GM18868 (cell line): ENCODE data around the gene COL13A1.

Experiments
- ATAC-seq: cut with Tn5 transposase; IDR thresholded peaks from one replicate; pipeline ENCODE4 v1.9.1; 2021; ENCODE audit warnings: mild to moderate bottlenecking, moderate library complexity; ENCODE audit not compliant: unreplicated experiment

COL13A1 gene

DNA sequence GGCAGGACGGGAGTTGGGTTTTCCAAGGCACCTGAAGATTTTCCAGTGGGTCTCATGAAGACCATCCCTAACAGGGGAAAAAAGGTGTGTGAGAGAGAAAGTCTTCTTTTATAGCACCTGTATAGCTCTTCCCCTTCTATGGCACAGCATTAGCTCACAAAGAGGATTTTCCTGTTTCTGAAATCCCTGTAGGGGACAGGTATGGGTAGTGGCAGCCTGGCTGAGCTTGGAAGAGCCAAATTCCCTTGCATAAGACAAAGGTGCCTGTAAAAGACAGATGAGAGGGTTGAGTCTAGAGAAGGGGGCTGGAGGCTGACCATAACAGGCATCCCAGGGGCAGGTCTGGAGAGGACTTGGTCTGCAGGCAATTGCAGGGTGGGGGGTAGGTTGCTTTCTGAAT lies 63.7 kb downstream of the COL13A1 start:
- no peak for ATAC-seq

- ATAC-seq, result no peak
Observed at GRCh38 chr10:69866246-69866687, 64.6 kb downstream of the COL13A1 start.

GRCh38 chr10:69866688-69867461 lies 65.2 kb downstream of the COL13A1 start:
- no peak for ATAC-seq

DNA sequence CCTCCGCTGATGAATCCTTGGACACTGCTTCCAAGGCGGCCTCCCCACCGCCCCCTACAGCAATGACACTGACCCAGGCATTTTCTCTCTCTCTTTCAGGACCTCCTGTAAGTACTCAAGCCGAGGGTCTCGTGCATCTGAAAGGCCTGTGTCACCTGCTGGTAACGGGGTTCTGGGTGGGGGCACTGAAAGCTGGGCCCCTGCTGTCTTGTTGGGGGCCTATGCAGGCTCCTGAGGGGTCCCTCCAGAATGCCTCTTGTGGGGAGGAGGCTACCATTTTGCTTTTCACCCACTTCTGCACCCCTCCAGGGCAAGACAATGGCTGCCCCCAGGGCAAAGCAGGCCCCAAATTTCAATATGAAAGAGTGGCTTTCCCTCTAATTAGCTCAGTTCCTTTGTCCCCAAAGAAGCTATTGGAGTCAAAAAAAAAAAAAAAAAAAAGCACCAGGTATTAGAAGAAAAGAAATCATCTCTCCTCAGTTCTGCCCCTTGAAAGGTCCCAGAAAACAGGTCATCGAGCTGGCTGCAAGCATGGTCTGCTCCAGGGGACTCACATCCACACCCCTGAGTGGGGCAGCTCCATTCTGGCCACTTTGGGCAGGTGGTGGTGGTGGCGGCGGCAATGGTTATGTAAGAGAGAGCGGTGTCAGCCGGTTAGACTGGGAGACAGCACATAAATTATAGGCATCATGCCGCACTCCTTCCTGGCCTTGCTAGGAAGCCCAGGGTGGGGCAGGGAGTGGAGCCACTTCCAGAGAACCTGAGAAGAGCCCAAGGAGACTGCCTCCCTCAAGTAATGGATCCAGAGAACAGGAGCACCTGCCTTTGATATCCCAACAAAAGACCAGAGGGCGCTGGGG lies 66.2 kb downstream of the COL13A1 start:
- ATAC-seq, result no peak

GRCh38 chr10:69868821-69869220 lies 67.1 kb downstream of the COL13A1 start:
- no peak for ATAC-seq

DNA sequence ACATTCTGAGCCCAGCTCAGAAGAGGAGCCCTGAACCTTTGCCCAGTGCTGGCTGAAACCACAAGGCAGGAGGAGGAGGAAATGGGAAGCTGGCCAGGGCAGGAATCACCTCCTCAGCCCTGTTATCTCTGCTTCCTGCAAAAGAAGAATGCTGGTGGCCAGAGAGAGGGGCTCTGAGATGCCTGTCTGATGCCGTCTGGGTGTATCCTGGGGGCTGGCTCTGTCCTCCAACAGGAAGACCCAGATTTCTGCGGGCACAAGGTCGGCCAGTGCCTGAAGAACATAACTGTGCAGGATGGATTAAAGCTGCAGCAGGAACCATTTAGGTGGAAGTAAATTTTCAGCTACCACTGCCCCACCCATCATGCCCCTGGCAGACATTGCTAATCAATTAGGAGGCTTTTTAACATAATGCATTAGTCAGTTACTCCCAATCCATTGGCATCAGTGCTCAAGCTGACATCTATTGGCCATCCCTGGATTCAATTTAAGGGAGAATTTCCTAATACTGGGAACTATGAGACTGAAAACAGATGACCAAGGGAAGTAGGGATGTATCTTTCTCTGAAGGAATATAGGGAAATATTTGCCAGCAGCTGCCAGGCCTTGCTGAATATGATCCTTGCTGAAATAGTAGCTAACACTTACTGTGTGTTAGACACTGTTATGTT lies 67.7 kb downstream of the COL13A1 start:
- no peak for ATAC-seq

DNA sequence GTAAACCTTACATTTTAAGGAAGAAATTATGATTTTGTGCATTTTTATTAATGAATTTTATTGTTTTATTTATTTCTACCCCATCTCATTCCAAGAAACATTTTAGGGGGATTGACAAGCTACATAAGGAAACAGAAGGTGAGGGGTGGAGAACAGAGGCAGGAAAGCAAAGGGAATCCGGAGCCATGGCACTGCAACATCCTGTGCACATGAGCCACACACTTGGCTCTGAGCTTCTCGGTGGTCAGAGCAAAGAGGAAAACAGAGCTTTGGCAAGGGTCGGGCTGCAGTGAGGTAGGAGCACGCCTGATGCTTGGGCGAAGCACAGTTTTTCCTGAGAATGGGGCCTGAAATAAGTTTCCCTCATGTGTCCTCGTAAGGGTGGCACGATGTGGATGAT lies 68.9 kb downstream of the COL13A1 start:
- no peak for ATAC-seq

GRCh38 chr10:69871074-69871473 lies 69.4 kb downstream of the COL13A1 start:
- ATAC-seq, result no peak

DNA sequence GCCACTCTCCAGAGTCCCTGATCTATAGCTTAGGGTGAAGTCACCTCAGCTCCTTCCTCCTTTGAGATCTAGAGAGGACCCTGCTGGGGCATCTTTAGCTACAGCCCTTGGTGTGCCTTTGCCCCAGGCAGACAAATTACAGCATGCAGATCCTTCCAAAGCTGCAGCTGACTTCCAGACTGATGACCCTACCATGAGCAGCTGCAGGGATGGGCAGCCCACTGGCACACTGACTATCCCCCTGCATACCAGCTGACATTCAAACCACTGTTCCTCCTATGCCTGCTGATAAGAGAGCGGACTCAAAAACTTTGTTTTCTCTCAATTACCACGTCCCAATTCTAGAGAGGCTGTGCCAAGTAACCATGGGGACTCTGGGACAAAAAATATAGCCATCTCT lies 70.6 kb downstream of the COL13A1 start:
- no peak for ATAC-seq

DNA sequence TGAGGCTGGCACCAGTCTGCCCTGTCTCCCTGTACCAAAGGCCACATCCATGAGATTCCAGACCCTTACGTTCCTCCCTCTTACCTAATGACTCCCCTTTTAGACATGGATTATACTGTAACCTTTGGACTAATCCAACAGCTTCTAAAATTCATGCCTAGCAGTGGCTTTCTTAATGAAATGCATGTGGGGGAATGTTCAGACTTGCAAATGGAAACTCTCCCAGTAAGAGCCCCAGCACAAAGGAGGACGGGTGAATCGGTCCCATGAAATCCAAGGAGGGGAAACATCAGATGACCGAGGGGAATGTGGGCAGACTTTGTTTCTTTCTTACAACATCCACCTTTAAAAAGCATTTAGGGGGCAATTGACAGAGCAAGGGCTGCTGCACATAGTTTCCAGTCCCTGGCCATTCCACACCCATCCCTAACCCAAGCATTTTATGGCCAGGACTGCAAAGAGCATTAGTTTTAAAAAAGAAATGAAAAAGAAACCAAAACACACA lies 71.5 kb downstream of the COL13A1 start:
- ATAC-seq, result no peak

DNA sequence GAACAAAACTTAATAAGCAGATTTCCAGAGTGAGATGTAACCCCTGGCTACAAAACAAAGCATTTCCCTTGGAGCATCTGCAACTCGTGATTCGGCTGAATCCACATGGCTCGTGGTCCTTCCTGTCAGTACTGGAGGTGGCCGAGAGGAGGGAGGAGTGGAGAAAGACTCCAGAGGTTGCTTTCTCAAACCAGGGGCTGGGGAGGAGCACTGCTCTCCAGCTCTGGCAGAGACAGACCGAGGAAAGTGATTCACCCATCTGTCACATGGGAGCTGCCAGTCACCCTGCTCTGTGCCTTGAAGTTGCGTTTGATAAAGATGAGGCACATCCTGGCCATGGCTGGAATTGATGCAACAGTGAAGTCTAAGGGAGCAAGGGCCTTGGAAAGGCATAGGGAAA lies 72.7 kb downstream of the COL13A1 start:
- ATAC-seq, result no peak

GRCh38 chr10:69875856-69876255 lies 74.2 kb downstream of the COL13A1 start:
- ATAC-seq, result no peak

DNA sequence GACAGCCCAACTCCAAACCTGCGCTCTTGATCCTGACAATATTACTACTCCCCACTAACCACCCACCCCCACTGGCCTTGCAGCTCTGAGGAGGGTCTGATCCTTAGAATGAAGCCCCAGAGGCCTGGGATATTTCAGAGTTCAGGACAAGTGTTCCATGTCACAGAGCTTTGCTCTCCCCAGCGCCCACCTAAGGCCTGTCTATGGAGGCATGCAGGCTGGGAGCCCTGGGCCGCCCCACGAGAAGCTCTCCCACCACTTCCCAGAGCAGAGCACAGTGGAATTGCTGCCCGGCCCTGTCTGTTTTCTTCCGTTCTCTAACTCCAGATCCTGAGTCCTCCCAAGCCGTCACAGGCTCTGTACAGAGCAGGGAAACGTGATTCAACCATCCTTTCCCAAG lies 74.6 kb downstream of the COL13A1 start:
- no peak for ATAC-seq

DNA sequence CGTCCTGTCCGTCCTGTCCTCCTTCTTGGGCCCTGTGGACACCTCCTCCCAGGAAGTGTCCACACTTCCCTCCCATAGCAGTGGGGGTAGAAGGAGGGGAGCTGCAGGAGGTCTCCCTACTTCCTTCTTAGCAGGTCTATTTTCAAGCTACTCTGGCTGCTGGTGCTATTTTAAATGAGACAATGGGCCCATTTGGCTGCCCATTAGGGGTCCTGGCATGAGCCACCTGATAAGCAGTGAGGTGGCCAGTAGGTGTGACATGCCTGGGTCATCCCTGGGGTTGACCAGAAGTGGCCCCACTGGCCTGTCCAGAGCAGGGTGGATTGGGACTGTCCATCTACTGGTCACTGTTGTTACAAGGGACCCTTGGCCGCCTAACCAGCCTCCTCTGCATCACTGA lies 75.2 kb downstream of the COL13A1 start:
- no peak for ATAC-seq

DNA sequence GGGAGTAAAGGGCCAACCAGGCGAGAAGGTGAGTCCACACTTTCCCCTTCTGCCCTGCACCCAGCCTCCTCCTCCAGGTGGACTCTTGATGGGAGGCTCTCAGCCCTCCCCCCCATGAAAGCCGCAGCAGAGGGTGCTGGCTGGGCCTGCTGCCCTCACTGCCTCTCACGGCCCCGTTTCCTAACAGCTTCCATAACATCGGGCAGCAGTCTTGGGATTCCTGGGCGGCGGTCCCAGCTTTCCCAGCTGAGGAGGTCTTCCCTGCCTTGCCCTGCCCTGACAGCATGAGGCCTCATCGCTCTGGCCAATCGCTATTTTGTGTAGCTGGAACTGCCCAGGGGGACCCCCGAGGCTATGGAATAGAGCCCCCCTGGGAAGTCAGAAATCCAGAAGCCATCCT lies 76.3 kb downstream of the COL13A1 start:
- no peak for ATAC-seq

DNA sequence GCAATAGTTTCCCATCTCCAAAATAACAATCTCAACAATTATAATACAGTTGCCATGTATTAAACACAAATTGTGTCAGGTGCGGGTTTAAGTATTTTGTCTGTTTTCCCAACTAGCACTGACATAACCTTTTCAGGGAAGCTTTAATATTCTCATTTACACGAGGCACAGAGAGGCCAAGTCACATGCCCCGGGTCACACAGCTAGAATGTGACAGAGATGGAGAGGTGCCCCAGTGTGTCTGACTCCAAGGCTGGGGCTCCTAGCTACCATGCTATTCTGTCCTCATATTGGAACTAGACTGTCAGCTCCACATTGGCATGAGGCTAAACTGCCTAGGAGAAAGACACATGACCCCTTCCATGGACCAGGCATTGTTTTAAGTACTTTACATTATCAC lies 77.2 kb downstream of the COL13A1 start:
- no peak for ATAC-seq

GRCh38 chr10:69879634-69880257 lies 78.0 kb downstream of the COL13A1 start:
- no peak for ATAC-seq

DNA sequence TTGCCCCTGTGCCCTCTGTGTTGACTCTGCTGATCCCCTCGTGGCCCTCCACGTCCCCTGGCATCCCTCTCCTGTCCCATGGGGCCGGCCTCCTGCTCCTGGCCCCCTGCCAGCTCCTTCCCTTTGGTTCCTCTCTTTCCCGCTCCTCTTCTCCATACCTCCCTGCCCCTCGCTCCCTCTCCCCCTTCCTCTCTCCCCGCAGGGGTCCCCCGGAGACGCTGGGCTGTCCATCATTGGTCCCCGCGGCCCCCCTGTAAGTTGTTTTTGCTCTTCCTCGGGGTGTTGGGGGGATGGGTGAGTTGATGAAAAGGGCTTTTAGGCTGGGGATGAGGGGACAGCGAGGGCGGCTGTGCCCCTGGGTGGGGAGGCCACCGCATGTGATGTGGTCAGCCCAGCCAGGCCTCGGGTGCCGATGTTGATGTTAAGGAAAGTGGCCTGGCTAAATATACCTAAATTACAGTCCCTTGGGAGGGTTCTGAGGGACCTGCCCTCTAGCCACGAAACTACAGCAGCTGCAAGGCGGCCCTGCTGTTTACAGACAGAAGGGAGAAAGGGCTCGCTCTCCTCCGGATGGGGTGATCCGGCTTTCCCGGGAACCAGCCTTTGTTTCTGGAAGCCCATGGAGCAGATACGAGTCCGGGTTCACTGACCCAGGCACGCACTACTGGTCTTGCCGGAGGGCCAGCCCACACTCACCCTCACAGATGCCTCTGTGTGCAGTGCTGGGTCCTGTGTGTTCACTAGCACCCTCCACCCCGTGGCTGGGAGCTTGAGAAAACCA lies 78.8 kb downstream of the COL13A1 start:
- no peak for ATAC-seq

GRCh38 chr10:69881202-69881601 lies 79.5 kb downstream of the COL13A1 start:
- no peak for ATAC-seq
